SIG-M5 (cell line): Measurements from ENCODE around the gene BRK1.
"Not testable (repeated sequence)": the region's sequence is repeated elsewhere in the genome, so short reads cannot be mapped to it uniquely, and the experiment has no call there.

Source experiments
- DNase-seq: peaks from one replicate; lab custom pipeline; 2025; lab: John Stamatoyannopoulos, UW

The BRK1 gene

GRCh38 chr3:10115326-10116137, at the start of gene BRK1:
BRK1 (plus strand) TSS chr3:10115675; CDS start chr3:10115702, 27 bp downstream.
- DNase-seq = peak; percentile 82

DNA sequence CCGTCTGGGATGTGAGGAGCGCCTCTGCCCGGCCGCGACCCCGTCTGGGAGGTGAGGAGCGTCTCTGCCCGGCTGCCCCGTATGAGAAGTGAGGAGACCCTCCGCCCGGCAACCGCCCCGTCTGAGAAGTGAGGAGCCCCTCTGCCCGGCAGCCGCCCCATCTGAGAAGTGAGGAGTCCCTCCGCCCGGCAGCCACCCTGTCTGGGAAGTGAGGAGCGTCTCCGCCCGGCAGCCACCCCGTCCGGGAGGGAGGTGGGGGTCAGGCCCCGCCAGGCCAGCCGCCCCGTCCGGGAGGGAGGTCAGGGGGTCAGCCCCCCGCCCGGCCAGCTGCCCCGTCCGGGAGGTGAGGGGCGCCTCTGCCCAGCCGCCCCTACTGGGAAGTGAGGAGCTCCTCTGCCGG, 45.4 kb upstream of the BRK1 start:
- not testable (repeated sequence) for DNase-seq

GRCh38 chr3:10074666-10075065, 40.8 kb upstream of the BRK1 start:
- no peak for DNase-seq

- no peak for DNase-seq
These were observed 33.6 kb upstream of the BRK1 start for GRCh38 chr3:10081871-10082270.

DNA sequence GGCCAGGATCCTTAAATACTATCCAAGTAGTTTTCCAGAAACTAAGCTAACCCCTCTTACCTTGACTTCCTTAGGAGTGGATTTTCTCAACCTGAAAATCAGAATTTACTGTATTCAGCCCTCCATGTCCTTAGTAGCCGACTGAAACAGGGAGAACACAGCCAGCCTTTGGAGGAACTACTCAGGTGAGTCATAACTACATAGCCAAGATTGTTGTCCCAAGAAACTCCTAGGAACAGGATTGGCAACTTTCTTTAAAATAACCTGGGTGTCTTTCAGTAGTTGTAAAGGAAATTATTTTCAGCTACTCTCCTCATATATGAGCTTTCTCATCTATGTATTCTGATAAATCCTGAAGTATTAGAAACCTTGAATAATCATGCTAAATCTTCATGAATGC, 29.7 kb upstream of the BRK1 start:
- no peak for DNase-seq

- DNase-seq = no peak
These were observed 27.2 kb upstream of the BRK1 start for GRCh38 chr3:10088256-10088655.

- DNase-seq = no peak
These were observed 25.3 kb upstream of the BRK1 start for GRCh38 chr3:10090179-10090578.

GRCh38 chr3:10090774-10091173, 24.7 kb upstream of the BRK1 start:
- not testable (repeated sequence) for DNase-seq

- DNase-seq = not testable (repeated sequence)
These were observed 24.1 kb upstream of the BRK1 start for GRCh38 chr3:10091387-10091786.

DNA sequence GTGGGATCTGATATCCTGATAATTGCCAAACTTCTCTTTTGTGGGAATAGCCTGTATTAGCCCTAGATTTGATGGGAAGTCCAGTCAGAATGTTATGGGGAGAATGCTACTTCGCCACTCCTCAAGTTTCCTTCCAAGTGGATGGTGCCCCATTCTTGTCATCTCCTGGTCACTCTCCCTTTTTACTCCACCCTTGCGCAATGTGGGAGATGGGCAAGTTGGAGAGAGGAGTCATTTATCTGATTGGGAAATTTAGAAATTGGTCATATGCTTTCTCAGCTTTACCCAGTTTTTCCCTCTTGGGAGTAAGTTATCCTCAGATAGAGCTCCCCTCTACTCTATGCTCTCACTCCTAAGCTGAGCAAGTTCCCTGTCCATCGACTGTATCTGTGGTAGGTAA, 21.8 kb upstream of the BRK1 start:
- DNase-seq = no peak

DNA sequence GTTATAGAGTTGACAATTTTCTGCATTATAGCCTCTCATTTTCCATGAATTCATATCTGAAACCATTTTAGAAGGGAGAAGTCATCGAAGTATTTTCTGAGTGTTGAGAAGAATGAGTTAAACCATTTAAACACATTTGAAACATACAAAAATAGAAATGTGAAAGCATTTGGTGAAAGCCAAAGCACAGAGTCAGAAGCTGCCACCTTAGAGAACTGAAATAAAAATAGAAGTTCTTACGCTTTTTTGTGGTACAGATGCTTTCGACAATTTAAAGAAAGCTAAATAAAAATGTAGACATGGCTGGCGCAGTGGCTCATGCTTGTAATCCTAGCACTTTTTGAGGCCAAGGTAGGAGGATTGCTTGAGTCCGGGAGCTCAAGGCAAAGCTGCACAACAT, 16.4 kb upstream of the BRK1 start:
- no peak for DNase-seq

DNA sequence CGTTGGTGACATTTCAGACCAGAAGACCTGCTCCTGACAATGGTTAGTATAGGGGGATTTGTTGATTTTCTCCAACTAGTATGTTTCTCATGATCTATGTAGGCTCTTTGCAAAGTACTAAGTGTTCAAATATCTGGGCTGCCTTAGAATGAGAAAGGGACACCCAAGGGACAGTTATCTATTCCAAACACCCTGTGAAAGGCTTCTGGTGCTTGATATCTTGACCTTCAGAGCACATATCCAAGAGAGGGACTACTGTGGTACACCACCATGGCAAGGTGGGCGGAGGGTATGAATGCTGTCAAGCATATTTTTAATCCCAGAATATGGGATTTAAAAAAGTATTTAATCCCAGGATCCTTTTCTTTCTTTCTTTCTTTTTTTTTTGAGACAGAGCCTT, 8.6 kb upstream of the BRK1 start:
- DNase-seq = no peak

DNA sequence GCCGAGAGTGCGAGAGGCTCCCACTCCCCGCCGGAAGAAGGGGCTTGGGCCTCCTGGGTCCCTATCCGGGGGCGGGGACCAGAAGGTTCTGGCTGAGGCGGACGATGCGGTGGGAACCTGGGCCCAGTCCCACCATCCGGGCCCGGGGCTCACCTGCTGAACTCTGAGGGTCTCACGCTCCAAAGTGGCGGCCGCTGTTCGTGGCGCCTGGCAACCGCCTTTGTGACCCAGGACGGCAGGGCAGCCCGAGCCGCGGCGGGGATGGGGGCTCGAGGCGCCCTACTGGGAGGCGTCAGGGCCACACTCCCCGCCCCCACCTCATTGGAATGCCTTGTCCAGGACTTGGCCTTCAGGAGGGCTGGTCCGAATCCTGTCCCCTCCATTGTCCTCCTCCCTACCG, 7.4 kb upstream of the BRK1 start, which contains the start of gene FANCD2OS:
FANCD2OS (minus strand) TSS at position 165 of the 400 bp plus-strand sequence. CDS start 3,481 bp downstream, outside the sequence.
- DNase-seq = no peak

DNA sequence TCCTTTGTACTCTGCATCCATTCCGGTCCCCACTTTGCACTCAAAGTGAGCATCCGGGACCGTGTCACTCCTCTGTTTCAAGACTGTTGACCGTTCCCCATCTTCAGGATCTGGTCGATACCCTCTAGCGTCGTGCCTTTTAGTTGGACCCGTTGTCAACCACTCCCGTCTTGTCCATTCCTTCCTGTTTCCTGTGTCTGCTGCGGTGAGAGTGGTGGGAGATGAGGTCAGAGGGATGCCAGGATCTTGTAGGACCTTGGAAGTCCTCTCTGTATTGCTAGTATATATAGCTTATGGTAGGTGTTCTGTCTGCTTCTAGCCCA, 624 bp downstream of the BRK1 start:
- no peak for DNase-seq

GRCh38 chr3:10116928-10117327, 1.5 kb downstream of the BRK1 start:
- DNase-seq = no peak

GRCh38 chr3:10119376-10119775, 3.9 kb downstream of the BRK1 start:
- no peak for DNase-seq

GRCh38 chr3:10121064-10121463, 5.6 kb downstream of the BRK1 start:
- no peak for DNase-seq

DNA sequence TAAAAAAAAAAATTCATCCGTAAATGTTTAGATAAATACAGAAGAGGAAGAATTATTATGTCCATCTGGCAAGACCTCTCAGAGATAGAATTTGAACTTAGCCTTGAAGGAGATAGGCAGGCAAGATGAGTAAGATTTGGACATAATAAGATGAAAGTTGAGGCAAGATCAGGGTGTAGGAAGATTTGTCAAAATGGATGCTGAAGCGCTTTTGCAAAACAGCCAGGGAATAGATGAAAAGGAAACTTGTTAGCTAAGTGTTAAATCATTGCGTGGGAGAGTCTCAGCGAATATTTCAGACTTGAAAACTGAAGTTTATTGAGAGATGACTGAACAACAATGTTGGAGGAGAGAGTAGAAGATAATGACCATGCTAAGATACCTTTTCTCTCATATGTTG, 7.2 kb downstream of the BRK1 start:
- DNase-seq = no peak

GRCh38 chr3:10135872-10136271, 20.4 kb downstream of the BRK1 start:
- DNase-seq = not testable (repeated sequence)

DNA sequence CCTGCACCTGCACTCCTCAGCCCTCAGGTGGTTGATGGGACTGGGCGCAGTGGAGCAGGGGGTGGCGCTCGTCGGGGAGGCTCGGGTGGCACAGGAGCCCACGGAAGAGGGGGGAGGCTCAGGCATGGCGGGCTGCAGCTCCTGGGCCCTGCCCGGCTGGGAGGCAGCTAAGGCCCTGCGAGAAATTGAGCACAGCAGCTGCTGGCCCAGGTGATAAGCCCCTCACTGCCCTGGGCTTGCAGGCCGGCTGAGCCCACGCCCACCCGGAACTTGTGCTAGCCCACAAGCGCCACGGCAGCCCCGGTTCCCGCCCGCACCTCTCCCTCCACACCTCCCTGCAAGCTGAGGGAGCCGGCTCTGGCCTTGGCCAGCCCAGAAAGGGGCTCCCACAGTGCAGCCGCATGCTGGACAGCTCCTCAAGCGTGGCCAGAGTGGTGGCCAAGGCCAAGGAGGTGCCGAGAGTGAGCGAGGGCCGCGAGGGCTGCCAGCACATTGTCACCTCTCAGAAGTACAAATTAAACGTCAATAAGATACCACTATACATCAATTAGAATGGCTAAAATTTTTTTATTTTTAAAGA, 21.0 kb downstream of the BRK1 start:
- no peak for DNase-seq

GRCh38 chr3:10137178-10137577, 21.7 kb downstream of the BRK1 start:
- DNase-seq = no peak

DNA sequence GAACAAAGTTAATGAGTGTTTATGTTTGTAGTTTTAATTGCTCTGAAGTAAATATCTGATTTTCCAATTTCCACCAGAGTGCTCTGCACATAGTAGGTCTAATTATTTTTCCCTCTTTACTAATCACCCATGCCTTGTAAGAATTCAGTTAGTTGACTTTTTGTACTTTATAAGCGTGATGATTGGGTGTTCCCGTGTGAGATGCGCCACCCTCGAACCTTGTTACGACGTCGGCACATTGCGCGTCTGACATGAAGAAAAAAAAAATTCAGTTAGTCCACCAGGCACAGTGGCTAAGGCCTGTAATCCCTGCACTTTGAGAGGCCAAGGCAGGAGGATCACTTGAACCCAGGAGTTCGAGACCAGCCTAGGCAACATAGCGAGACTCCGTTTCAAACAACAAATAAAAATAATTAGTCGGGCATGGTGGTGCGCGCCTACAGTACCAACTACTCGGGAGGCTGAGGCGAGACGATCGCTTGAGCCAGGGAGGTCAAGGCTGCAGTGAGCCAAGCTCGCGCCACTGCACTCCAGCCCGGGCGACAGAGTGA, 25.6 kb downstream of the BRK1 start:
- no peak for DNase-seq
